ENCODE data around the gene ZNF532.

- TF ChIP-seq, protein P1, sequence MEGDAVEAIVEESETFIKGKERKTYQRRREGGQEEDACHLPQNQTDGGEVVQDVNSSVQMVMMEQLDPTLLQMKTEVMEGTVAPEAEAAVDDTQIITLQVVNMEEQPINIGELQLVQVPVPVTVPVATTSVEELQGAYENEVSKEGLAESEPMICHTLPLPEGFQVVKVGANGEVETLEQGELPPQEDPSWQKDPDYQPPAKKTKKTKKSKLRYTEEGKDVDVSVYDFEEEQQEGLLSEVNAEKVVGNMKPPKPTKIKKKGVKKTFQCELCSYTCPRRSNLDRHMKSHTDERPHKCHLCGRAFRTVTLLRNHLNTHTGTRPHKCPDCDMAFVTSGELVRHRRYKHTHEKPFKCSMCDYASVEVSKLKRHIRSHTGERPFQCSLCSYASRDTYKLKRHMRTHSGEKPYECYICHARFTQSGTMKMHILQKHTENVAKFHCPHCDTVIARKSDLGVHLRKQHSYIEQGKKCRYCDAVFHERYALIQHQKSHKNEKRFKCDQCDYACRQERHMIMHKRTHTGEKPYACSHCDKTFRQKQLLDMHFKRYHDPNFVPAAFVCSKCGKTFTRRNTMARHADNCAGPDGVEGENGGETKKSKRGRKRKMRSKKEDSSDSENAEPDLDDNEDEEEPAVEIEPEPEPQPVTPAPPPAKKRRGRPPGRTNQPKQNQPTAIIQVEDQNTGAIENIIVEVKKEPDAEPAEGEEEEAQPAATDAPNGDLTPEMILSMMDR (IDR thresholded peaks at IDR 0.05; ENCODE audit: low read length): no peak
- no peak for TF ChIP-seq EZH2 (optimal IDR thresholded peaks at IDR 0.05; ENCODE audit: low read depth, low read length)
Observed at GRCh38 chr18:58853561-58853960, 11.1 kb upstream of the ZNF532 start.
